H9 (cell line): ENCODE results near the gene MARCHF10. TPM values are rescaled to one million over a fixed set of nuclear protein-coding genes. Genes with fewer than 3 reads are reported as not detected.

Source experiments
- DNase-seq: peaks from one replicate; pipeline ENCODE4 v3.0.0-alpha.2; 2017
- H2AFZ ChIP-seq: one replicate; pipeline ENCODE4 v1.6.1; 2013; ENCODE audit warnings: mild to moderate bottlenecking, low read length, control low read depth, moderate library complexity
- H2AK5ac ChIP-seq: 2 replicates; pipeline ENCODE4 v1.6.1; 2013; ENCODE audit warnings: low read length, control low read depth, mixed read lengths; ENCODE audit not compliant: insufficient read length
- H2BK120ac ChIP-seq: one replicate; pipeline ENCODE4 v1.6.1; 2013; ENCODE audit warnings: low read depth, mild to moderate bottlenecking, low read length, control low read depth, inconsistent platforms; ENCODE audit not compliant: poor library complexity, severe bottlenecking
- H2BK12ac ChIP-seq: 2 replicates; pipeline ENCODE4 v1.6.1; 2013; ENCODE audit warnings: low read length, control low read depth, mixed read lengths, low read depth; ENCODE audit not compliant: insufficient read length
- H2BK15ac ChIP-seq: 2 replicates; pipeline ENCODE4 v1.6.1; 2013; ENCODE audit warnings: low read depth, low read length, control low read depth
- H2BK20ac ChIP-seq: one replicate; pipeline ENCODE4 v1.6.1; 2013; ENCODE audit warnings: low read depth, mild to moderate bottlenecking, low read length, control low read depth, inconsistent platforms; ENCODE audit not compliant: poor library complexity, severe bottlenecking
- H2BK5ac ChIP-seq: 2 replicates; pipeline ENCODE4 v1.6.1; 2013; ENCODE audit warnings: low read length, control low read depth, mixed read lengths; ENCODE audit not compliant: insufficient read length
- H3K14ac ChIP-seq: 2 replicates; pipeline ENCODE4 v1.6.1; 2013; ENCODE audit warnings: low read length, control low read depth; ENCODE audit not compliant: insufficient read depth
- H3K18ac ChIP-seq: 2 replicates; pipeline ENCODE4 v1.6.1; 2013; ENCODE audit warnings: low read depth, mild to moderate bottlenecking, mixed read lengths, low read length, control low read depth; ENCODE audit not compliant: insufficient read length
- H3K23ac ChIP-seq: 2 replicates; pipeline ENCODE4 v1.6.1; 2013; ENCODE audit warnings: low read length, control low read depth, mixed read lengths, low read depth; ENCODE audit not compliant: insufficient read length
- H3K23me2 ChIP-seq: 2 replicates; pipeline ENCODE4 v1.6.1; 2013; ENCODE audit warnings: low read depth, mild to moderate bottlenecking, mixed read lengths, low read length, control low read depth; ENCODE audit not compliant: insufficient read length, poor library complexity, severe bottlenecking
- H3K27ac ChIP-seq: 2 replicates; pipeline ENCODE4 v1.5.1; 2013; ENCODE audit warnings: low read length, control low read depth, mixed read lengths, low read depth; ENCODE audit not compliant: insufficient read length
- H3K27me3 ChIP-seq: 2 replicates; pipeline ENCODE4 v1.6.1; 2013; ENCODE audit warnings: low read length, control low read depth, inconsistent platforms; ENCODE audit not compliant: insufficient read depth
- H3K4ac ChIP-seq: 2 replicates; pipeline ENCODE4 v1.6.1; 2013; ENCODE audit warnings: low read depth, mild to moderate bottlenecking, control low read depth, inconsistent platforms, low read length, moderate library complexity
- H3K4me1 ChIP-seq: 2 replicates; pipeline ENCODE4 v1.6.1; 2013; ENCODE audit warnings: low read length, control low read depth, inconsistent platforms; ENCODE audit not compliant: insufficient read depth
- H3K4me2 ChIP-seq: 2 replicates; pipeline ENCODE4 v1.6.1; 2013; ENCODE audit warnings: low read length, control low read depth, mixed read lengths; ENCODE audit not compliant: insufficient read length, insufficient read depth
- H3K56ac ChIP-seq: 2 replicates; pipeline ENCODE4 v1.6.1; 2013; ENCODE audit warnings: low read depth, mild to moderate bottlenecking, mixed read lengths, low read length, control low read depth; ENCODE audit not compliant: insufficient read length
- H3K79me1 ChIP-seq: 2 replicates; pipeline ENCODE4 v1.6.1; 2013; ENCODE audit warnings: low read depth, mild to moderate bottlenecking, moderate library complexity, low read length, control low read depth, inconsistent platforms; ENCODE audit not compliant: insufficient read depth, poor library complexity, severe bottlenecking
- H3K79me2 ChIP-seq: 2 replicates; pipeline ENCODE4 v1.6.1; 2013; ENCODE audit warnings: low read length, control low read depth, inconsistent platforms; ENCODE audit not compliant: insufficient read depth
- H3K9ac ChIP-seq: 2 replicates; pipeline ENCODE4 v1.6.1; 2013; ENCODE audit warnings: low read length, control low read depth, mixed read lengths; ENCODE audit not compliant: insufficient read length; ENCODE audit errors: extremely low read depth
- H3K9me3 ChIP-seq: one replicate; pipeline ENCODE4 v1.6.1; 2013; ENCODE audit warnings: low read depth, low read length, inconsistent platforms; ENCODE audit not compliant: control insufficient read depth
- H3T11ph ChIP-seq: one replicate; pipeline ENCODE4 v1.6.1; 2013; ENCODE audit warnings: mild to moderate bottlenecking, low read length, control low read depth, inconsistent platforms
- H4K20me1 ChIP-seq: one replicate; pipeline ENCODE4 v1.6.1; 2013; ENCODE audit not compliant: control insufficient read depth, insufficient read length, insufficient read depth
- H4K5ac ChIP-seq: 2 replicates; pipeline ENCODE4 v1.6.1; 2013; ENCODE audit warnings: low read depth, mild to moderate bottlenecking, mixed read lengths, low read length, control low read depth; ENCODE audit not compliant: insufficient read length
- H4K8ac ChIP-seq: replicated peaks from 2 replicates; pipeline ENCODE4 v1.6.1; 2013; ENCODE audit warnings: low read length, control low read depth, mixed read lengths, low read depth; ENCODE audit not compliant: insufficient read length
- H4K91ac ChIP-seq: 2 replicates; pipeline ENCODE4 v1.6.1; 2013; ENCODE audit warnings: low read depth, mild to moderate bottlenecking, moderate library complexity, mixed read lengths, low read length, control low read depth; ENCODE audit not compliant: insufficient read length
- H3K27ac Mint-ChIP-seq, 3 experiments: 2 replicates in 2 of 3; 3 replicates in 1 of 3; pipeline ENCODE4 v1.8.0; 2020 to 2021; ENCODE audit warnings: mixed read lengths in 3 of 3, mild to moderate bottlenecking in 1 of 3, moderate library complexity in 1 of 3
- H3K27me3 Mint-ChIP-seq: 2 replicates; pipeline ENCODE4 v1.8.0; 2021; ENCODE audit warnings: low read depth, mild to moderate bottlenecking, moderate library complexity, mixed read lengths
- H3K36me3 Mint-ChIP-seq, 3 experiments: 2 replicates in 2 of 3; 3 replicates in 1 of 3; pipeline ENCODE4 v1.8.0; 2020 to 2021; ENCODE audit warnings: low read depth in 3 of 3, mixed read lengths in 3 of 3; ENCODE audit not compliant: insufficient read depth in 1 of 3
- H3K4me1 Mint-ChIP-seq, 2 experiments: 2 replicates each; pipeline ENCODE4 v1.8.0; 2020; ENCODE audit warnings: mixed read lengths in 2 of 2
- H3K4me3 Mint-ChIP-seq, 2 experiments: 2 replicates in 1 of 2; 3 replicates in 1 of 2; pipeline ENCODE4 v1.8.0; 2020 to 2021; ENCODE audit warnings: mild to moderate bottlenecking in 2 of 2, mixed read lengths in 2 of 2, moderate library complexity in 1 of 2
- H3K9me3 Mint-ChIP-seq, 2 experiments: 2 replicates in 1 of 2; 3 replicates in 1 of 2; pipeline ENCODE4 v1.8.0; 2020; ENCODE audit warnings: mild to moderate bottlenecking in 2 of 2, mixed read lengths in 2 of 2, moderate library complexity in 1 of 2
- WGBS: extraction: QIAGEN DNeasy Blood & Tissue Kit; methylation state at CpG from one replicate; pipeline ENCODE4 v1.1.7; 2013; ENCODE audit warnings: missing lambda C conversion rate, low lambda C conversion rate, mixed read lengths; ENCODE audit not compliant: insufficient read length; ENCODE audit errors: extremely low coverage; 5-methylcytosine and 5-hydroxymethylcytosine counted together
- total RNA-seq: library from RNA; stranded (reverse); gene quantifications from 2 replicates; pipeline ENCODE4 v1.2.1, GENCODE V29; 2021
- TF ChIP-seq, protein P1 (sequence below): fragments of 200-600 bp; sonication (generic); conservative IDR thresholded peaks from 3 replicates; pipeline ENCODE4 v1.8.0; 2021; ENCODE audit warnings: antibody characterized with exemption, mild to moderate bottlenecking

MARCHF10 gene
- total RNA-seq, 1 experiment from 2014 or later: not detected

DNA sequence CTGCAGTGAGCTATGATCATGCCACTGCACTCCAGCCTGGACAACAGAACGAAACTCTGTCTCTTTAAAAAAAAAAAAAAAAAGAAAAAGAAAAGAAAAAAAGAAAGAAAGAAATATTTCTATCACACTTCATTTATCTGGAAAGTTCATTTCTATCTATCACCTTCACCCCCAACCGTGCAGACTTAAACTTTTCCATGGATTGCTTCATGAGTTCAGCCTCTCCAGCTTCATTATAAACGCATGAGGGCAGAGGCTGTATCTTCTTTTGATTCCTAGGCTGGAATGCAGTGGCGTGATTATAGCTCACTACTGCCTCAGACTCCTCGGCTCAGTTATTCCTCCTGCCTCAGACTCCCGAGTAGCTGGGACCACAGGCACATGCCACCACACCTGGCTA, 152.5 kb downstream of the MARCHF10 start:
- Histone ChIP-seq H2BK20ac (no peak overlapping the region), H2BK120ac (no peak overlapping the region), H3K23ac (no peak overlapping the region), H2AFZ (no peak overlapping the region), H3K27me3 (no peaks in the 10 kb centered on the region), H3K18ac (no peak overlapping the region), H3K56ac (no peak overlapping the region), H2BK5ac (no peak overlapping the region), H3K23me2 (peaks cover 11% of the 10 kb centered on the region), H4K20me1 (no peaks in the 10 kb centered on the region), H3K14ac (no peak overlapping the region), H3K79me2 (no peaks in the 10 kb centered on the region), H3K4me2 (no peak overlapping the region), H3K9ac (no peak overlapping the region), H2BK15ac (no peak overlapping the region), H3K9me3 (no peaks in the 10 kb centered on the region), H4K91ac (no peak overlapping the region), H2BK12ac (no peak overlapping the region), H3K79me1 (no peaks in the 10 kb centered on the region), H3T11ph (no peak overlapping the region), H4K5ac (no peak overlapping the region), H3K4me1 (no peaks in the 10 kb centered on the region; the same call in 1 of the 2 replicates), H3K27ac (no peak overlapping the region), H2AK5ac (no peak overlapping the region), H4K8ac (no peak overlapping the region), H3K4ac (no peak overlapping the region)
- Mint-ChIP-seq H3K36me3 (peaks cover 3 to 13% (median 9%) of the 10 kb centered on the region in 3 experiments; a peak in 6 of 7 replicates), H3K4me1 (peaks cover 13 to 27% of the 10 kb centered on the region in 2 experiments), H3K4me3 (no peak overlapping the region), H3K9me3 (peaks cover 2 to 3% of the 10 kb centered on the region in 2 experiments), H3K27me3 (peaks cover 18% of the 10 kb centered on the region), H3K27ac (no peak overlapping the region; a peak in 1 of 7 replicates)
- no CpG with 5 or more reads among the region's 6 CpGs for WGBS
- TF ChIP-seq, protein P1, sequence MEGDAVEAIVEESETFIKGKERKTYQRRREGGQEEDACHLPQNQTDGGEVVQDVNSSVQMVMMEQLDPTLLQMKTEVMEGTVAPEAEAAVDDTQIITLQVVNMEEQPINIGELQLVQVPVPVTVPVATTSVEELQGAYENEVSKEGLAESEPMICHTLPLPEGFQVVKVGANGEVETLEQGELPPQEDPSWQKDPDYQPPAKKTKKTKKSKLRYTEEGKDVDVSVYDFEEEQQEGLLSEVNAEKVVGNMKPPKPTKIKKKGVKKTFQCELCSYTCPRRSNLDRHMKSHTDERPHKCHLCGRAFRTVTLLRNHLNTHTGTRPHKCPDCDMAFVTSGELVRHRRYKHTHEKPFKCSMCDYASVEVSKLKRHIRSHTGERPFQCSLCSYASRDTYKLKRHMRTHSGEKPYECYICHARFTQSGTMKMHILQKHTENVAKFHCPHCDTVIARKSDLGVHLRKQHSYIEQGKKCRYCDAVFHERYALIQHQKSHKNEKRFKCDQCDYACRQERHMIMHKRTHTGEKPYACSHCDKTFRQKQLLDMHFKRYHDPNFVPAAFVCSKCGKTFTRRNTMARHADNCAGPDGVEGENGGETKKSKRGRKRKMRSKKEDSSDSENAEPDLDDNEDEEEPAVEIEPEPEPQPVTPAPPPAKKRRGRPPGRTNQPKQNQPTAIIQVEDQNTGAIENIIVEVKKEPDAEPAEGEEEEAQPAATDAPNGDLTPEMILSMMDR: no peak
- DNase-seq: no peak
